Kidney (tissue), 14 donors: ENCODE data around the gene SORCS2. TPM values are rescaled to one million over a fixed set of nuclear protein-coding genes. Genes with fewer than 3 reads are reported as not detected.
A peak's percentile ranks its signal among the peaks of the same experiment; 100 is the strongest.

Experiments
- DNase-seq, 5 donors: peaks; one replicate each; pipeline ENCODE4 v3.0.0-alpha.2; 2013 to 2020
- FAIRE-seq: peaks from 2 replicates; lab custom pipeline; 2012; peaks lifted over from hg19 to GRCh38; lab: Jason Lieb, UNC
- H3K27ac ChIP-seq, 2 donors: one replicate each; pipeline ENCODE4 v1.7.0; 2013; ENCODE audit warnings: low read depth in 2 of 2, low read length in 2 of 2, inconsistent platforms in 1 of 2
- H3K27me3 ChIP-seq: one replicate; pipeline ENCODE4 v1.7.1; 2013; ENCODE audit warnings: low read length, inconsistent platforms; ENCODE audit not compliant: control insufficient read depth, insufficient read depth
- H3K36me3 ChIP-seq, 3 donors: one replicate each; pipeline versions ENCODE4 v1.7.0 to v1.7.1; 2013; ENCODE audit warnings: low read length in 3 of 3, control low read depth in 1 of 3, inconsistent platforms in 1 of 3; ENCODE audit not compliant: insufficient read depth in 3 of 3, control insufficient read depth in 2 of 3
- H3K4me1 ChIP-seq, 3 donors: one replicate each; pipeline versions ENCODE4 v1.7.0 to v1.7.1; 2013; ENCODE audit warnings: low read length in 3 of 3, inconsistent platforms in 1 of 3, low read depth in 1 of 3; ENCODE audit not compliant: control insufficient read depth in 2 of 3, insufficient read depth in 2 of 3
- H3K4me3 ChIP-seq, 3 donors: one replicate each; pipeline versions ENCODE4 v1.7.0 to v1.8.1; 2013; ENCODE audit warnings: low read length in 3 of 3, control low read depth in 1 of 3, inconsistent platforms in 1 of 3
- H3K9ac ChIP-seq, 3 donors: one replicate each; pipeline versions ENCODE4 v1.7.0 to v1.7.1; 2013; ENCODE audit warnings: low read length in 3 of 3, control low read depth in 1 of 3, inconsistent platforms in 1 of 3
- H3K9me3 ChIP-seq, 3 donors: one replicate each; pipeline versions ENCODE4 v1.7.0 to v1.7.1; 2013; ENCODE audit warnings: low read length in 3 of 3, control low read depth in 1 of 3, inconsistent platforms in 1 of 3; ENCODE audit not compliant: control insufficient read depth in 2 of 3, insufficient read depth in 1 of 3
- intact Hi-C: fragments of 100-400 bp; cut with DNase I; formaldehyde crosslinking; loops from one replicate; pipeline ENCODE4 v1.11.1; 2022
- polyA plus RNA-seq: library from polyadenylated mRNA; stranded (reverse); fragments of 350-450 nt; fragmentation: Illumina TruSeq; extraction: RNeasy Lipid Tissue Mini Kit (QIAGEN cat#74804); gene quantifications from one replicate; pipeline ENCODE4 v1.2.3, GENCODE V29; 2014; ENCODE audit warnings: low read depth, low replicate concordance; ENCODE audit not compliant: insufficient read depth
- total RNA-seq: library from RNA; stranded (reverse); fragmentation: NEBNext Ultra II Directional; extraction: Animal tissue kit (Norgen Biotek cat#: 25700); gene quantifications from one replicate; pipeline ENCODE4 v1.2.1, GENCODE V29; 2021
- TF ChIP-seq, protein P1 (sequence below): IDR thresholded peaks from 3 replicates; pipeline ENCODE4 v1.5.1; 2012; ENCODE audit warnings: mild to moderate bottlenecking, moderate library complexity, borderline replicate concordance; ENCODE audit not compliant: insufficient read depth; ENCODE audit errors: extremely low read depth
- donor health status: control.
- donor health status: control.
- donor health status: control.
- donor health status: control.
- donor health status: control.
- donor health status: DM: yes; HTN: yes; CAD: no.
- donor health status: Normal renal cell carcinoma (clear cell type).

Gene SORCS2
- total and polyA plus RNA-seq, 2 donors from 2014 or later = 6.1 to 9.1 TPM

DNA sequence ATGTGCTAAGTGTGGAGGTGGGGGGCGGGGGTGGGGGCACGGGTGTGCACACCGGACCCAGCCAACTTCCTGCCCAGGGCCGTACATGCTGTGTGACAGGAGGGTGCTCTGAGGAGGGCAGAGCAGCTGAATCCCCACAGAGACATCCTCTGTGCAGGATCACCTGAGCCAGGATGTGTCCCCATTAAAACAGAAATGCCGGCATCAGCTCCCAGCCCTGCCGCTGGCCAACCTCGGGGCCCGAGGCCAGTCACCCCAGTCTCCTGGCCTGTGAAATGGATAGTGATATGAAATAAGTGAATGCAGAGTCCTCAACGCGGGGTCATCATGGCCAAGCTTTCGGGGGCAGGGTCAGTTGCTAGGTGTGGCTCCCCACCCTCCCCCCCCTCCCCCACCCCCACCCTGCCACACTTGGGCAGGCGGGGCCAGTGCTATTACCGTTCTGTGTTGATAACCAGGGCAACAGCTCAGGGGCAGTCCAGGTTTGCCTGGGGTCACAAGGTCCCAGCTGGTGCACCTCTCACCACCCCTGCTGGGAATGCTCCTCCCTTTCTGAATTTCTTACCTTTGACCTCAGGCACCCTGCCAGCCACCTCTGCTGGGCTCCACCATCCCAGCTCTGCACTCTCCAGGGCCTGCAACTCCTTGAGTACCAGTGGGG lies 469.6 kb downstream of the SORCS2 start:
- Histone ChIP-seq H3K9ac (no peak overlapping the region), H3K27ac (no peak overlapping the region), H3K9me3 (no peaks in the 10 kb centered on the region), H3K4me1 (no peaks in the 10 kb centered on the region), H3K36me3 (no peaks in the 10 kb centered on the region), H3K27me3 (no peaks in the 10 kb centered on the region), H3K4me3 (no peak overlapping the region)
- no peak for FAIRE-seq
- DNase-seq = no peak
- intact Hi-C loops = no loop called here
- TF ChIP-seq, protein P1, sequence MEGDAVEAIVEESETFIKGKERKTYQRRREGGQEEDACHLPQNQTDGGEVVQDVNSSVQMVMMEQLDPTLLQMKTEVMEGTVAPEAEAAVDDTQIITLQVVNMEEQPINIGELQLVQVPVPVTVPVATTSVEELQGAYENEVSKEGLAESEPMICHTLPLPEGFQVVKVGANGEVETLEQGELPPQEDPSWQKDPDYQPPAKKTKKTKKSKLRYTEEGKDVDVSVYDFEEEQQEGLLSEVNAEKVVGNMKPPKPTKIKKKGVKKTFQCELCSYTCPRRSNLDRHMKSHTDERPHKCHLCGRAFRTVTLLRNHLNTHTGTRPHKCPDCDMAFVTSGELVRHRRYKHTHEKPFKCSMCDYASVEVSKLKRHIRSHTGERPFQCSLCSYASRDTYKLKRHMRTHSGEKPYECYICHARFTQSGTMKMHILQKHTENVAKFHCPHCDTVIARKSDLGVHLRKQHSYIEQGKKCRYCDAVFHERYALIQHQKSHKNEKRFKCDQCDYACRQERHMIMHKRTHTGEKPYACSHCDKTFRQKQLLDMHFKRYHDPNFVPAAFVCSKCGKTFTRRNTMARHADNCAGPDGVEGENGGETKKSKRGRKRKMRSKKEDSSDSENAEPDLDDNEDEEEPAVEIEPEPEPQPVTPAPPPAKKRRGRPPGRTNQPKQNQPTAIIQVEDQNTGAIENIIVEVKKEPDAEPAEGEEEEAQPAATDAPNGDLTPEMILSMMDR = no peak

DNA sequence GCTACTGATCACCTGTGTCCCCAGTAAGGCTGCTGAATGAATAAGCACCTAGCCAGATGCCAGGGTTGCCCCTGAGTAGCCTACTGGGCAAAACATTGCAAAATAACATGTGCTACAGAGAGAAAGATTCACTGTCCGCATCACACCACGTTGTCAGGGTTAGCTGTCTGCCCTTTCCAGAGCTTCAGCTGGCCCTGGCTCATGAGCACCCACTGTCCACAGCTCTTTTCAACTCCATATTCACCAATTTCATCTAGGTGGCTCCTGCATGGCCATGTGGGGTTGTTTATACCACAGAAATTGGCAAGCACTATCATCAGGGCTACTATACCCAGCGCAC lies 470.1 kb downstream of the SORCS2 start:
- DNase-seq (no peak), FAIRE-seq (no peak)
- TF ChIP-seq, protein P1 = no peak
- Histone ChIP-seq H3K9me3 (no peaks in the 10 kb centered on the region), H3K4me3 (no peak overlapping the region), H3K27me3 (no peaks in the 10 kb centered on the region), H3K9ac (no peak overlapping the region), H3K4me1 (no peaks in the 10 kb centered on the region), H3K36me3 (no peaks in the 10 kb centered on the region), H3K27ac (no peak overlapping the region)
- intact Hi-C loops = no loop called here

- no peaks in the 10 kb centered on the region for H3K9me3 ChIP-seq
- no peak overlapping the region for H3K27ac ChIP-seq
- TF ChIP-seq, protein P1 = no peak
- no peaks in the 10 kb centered on the region for H3K4me1 ChIP-seq
- DNase-seq (no peak), FAIRE-seq (no peak)
- no peaks in the 10 kb centered on the region for H3K27me3 ChIP-seq
- intact Hi-C loops = no loop called here
- H3K4me3 ChIP-seq = no peak overlapping the region
- H3K9ac ChIP-seq = no peak overlapping the region
- H3K36me3 ChIP-seq = no peaks in the 10 kb centered on the region
Measured at GRCh38 chr4:7663075-7663541, 470.8 kb downstream of the SORCS2 start.

DNA sequence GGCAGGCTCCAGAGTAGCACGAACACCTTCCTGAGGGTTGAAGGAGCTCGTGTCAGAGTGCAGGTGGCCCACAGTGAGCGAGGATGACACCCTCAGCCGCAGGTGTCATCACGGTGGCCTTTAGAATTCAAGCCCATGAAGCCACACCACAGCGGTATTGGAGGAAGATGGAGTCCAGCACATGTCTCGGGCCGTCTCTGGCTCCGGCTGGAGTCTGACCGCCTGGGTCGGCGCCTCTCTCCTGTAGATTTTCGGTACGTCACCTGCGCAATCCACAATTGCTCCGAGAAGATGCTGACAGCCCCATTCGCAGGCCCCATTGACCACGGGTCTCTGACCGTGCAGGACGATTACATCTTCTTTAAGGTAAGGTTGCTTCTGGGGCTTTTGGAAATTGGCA lies 471.8 kb downstream of the SORCS2 start:
- DNase-seq (peak in 1 of 5 donors; percentile 47), FAIRE-seq (no peak)
- no peak overlapping the region for H3K27ac ChIP-seq
- no peak overlapping the region for H3K4me3 ChIP-seq
- no peaks in the 10 kb centered on the region for H3K36me3 ChIP-seq
- TF ChIP-seq, protein P1 = no peak
- intact Hi-C loops = no loop called here
- no peaks in the 10 kb centered on the region for H3K27me3 ChIP-seq
- H3K4me1 ChIP-seq = no peaks in the 10 kb centered on the region
- no peak overlapping the region for H3K9ac ChIP-seq
- no peaks in the 10 kb centered on the region for H3K9me3 ChIP-seq
